GM20000 (cell line): ENCODE data around the gene ABHD16A.

Experiments used
- DNase-seq: peaks from one replicate; pipeline ENCODE4 v3.0.0; 2012; ENCODE audit warnings: low spot score
- TF ChIP-seq, protein P1 (sequence below): IDR thresholded peaks from 2 replicates; pipeline ENCODE4 v1.5.1; 2012; ENCODE audit warnings: mild to moderate bottlenecking, control low read depth; ENCODE audit errors: extremely low read depth, missing control alignments

Gene ABHD16A

DNA sequence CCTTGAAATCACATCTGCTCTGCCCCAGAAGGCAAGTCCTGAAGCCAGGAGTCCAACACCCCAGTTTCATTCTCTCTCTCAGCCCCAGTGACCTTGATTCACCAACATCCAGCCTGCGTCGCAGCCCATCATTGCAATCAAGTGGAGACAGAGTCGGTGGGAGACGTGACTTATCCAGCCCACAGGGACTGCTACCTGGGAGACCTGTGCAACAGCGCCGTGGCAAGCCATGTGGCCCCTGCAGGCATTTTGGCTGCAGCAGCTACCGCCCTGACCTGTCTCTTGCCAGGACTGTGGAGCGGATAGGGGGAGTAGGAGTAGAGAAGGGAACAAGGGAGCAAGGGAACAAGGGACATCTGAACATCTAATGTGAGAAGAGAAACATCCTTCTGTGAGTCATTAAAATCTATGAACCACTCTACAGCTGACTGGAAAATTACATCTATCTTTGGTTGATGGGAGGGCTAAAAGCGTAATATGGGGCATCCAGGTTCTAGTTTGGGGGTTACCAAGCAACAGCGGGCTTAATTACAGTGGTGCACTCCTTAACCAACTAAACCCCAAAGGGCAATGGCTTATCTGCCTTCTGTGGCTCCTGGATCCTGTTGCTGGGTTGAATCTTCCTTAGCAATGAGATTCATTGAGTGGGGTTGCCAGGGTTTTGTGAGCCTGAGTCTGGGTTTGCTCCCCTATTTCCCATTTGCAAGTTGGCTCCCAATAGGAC lies 14.5 kb upstream of the ABHD16A start:
- TF ChIP-seq, protein P1, sequence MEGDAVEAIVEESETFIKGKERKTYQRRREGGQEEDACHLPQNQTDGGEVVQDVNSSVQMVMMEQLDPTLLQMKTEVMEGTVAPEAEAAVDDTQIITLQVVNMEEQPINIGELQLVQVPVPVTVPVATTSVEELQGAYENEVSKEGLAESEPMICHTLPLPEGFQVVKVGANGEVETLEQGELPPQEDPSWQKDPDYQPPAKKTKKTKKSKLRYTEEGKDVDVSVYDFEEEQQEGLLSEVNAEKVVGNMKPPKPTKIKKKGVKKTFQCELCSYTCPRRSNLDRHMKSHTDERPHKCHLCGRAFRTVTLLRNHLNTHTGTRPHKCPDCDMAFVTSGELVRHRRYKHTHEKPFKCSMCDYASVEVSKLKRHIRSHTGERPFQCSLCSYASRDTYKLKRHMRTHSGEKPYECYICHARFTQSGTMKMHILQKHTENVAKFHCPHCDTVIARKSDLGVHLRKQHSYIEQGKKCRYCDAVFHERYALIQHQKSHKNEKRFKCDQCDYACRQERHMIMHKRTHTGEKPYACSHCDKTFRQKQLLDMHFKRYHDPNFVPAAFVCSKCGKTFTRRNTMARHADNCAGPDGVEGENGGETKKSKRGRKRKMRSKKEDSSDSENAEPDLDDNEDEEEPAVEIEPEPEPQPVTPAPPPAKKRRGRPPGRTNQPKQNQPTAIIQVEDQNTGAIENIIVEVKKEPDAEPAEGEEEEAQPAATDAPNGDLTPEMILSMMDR: no peak
- no peak for DNase-seq

DNA sequence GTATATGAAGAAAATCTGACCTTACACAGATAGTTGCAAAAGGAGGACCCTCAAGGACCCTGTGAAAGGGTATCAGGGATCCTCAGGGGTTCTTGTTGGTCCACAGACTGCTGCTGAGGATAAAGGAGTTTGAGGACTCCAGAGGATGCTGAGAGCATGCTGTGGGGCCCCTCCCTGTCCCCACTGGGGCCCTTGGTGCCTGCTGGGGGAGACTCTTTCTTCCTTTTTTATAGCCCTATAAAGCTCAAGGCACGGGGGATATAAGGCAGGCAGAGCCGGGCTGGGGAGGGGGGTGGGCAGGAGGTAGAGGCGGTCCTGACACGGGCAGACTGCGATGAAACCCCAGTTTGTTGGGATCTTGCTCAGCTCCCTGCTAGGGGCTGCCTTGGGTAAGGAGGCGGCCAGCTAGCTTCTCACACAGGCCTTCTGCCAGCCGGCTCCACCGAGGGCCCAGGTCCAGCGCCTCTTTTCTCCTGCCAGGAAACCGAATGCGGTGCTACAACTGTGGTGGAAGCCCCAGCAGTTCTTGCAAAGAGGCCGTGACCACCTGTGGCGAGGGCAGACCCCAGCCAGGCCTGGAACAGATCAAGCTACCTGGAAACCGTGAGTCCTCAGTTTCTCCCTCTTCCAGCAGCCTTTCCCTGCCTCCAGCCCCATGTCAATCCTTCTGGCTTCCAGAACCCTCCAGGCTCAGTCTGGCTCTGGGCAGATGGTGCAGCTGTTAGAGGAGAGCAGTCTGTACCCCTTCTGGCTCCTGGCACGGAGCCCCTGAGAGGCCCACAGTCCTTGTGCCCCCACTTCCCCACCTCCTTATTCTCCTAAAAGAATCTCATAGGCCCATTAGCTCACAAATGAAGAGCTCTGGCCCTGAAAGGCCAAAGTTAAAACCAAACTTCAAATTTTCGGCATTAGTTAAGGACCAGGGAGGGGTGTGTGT lies 12.2 kb upstream of the ABHD16A start, which contains the start of gene LY6G6D:
Gene LY6G6D (plus strand): TSS at position 327 of the 937 bp plus-strand sequence. CDS start 8 bp downstream, at position 335.
- TF ChIP-seq, protein P1: no peak
- DNase-seq: no peak

DNA sequence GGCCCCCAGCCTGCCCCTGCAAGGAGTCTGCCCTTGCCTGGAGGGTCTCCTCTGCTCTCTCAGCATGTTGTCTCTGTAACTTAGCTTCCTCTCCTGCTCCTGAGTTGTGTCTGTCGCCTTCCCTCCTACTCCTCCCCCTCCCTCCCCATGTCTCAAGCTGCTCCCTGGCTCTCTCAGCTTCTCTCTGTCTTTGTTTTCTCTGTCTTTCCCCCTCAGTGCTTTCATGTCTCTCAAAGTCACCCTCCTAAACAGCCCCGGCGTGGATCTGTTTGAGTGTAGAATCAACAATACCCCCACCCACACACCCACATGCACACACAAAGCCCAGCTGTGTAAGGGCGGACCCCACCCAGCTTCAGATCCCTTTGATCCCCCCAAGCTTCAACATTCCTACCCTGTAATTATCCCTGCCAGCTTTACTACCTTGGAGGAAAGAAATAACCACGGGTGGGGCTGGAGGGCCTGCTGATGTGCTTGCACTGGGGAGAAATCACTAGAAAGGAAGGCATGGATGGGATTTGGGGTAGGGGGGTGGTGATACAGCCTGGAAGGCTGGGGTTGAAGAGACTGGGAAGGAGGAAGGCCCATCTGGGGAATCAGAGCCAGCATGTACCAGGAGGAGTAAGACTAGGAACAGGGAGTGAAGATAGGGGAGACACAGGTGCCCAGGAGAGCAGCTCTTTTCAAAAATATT lies 11.0 kb upstream of the ABHD16A start:
- TF ChIP-seq, protein P1: no peak
- DNase-seq: no peak

DNA sequence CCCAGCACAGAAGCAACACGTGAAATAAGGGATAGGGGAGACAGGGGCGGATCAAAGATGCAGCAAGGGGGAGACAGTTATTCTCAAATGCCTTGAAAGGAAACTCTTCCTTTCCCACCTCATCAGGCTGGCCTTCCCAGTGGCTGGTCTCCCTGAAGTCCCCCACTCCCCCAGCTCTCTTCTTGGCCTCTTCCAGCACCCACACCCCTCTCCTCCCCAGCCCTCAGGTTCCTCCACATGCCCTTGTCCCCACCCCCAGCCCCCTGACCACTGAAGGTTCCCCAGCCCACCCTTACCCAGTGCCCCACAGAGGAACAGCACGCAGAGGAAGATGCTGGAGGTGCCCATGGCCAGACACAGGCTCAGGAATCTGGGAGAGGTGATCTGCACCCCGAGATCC lies 10.3 kb upstream of the ABHD16A start:
- DNase-seq: no peak
- TF ChIP-seq, protein P1: no peak

DNA sequence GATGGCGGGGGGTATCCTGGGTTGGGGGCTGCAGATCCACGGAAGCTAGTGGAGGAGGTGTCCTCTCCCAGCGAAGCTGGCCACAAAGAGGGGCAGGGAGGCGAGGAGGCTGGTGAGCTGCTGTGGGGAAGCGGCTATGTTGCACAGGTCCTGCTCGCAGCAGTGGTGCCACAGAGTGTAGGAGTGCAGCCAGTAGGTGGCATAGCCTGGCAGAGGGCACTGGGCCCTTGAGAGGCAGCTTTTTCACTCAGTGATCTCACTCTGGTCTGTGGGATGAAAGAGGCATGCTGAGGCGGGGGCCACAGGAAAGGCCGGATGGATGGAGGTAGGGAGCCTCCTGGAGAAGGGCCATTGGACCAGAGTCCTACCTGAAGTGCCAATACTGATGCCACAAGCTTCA lies 9.2 kb upstream of the ABHD16A start:
- TF ChIP-seq, protein P1: no peak
- DNase-seq: no peak

DNA sequence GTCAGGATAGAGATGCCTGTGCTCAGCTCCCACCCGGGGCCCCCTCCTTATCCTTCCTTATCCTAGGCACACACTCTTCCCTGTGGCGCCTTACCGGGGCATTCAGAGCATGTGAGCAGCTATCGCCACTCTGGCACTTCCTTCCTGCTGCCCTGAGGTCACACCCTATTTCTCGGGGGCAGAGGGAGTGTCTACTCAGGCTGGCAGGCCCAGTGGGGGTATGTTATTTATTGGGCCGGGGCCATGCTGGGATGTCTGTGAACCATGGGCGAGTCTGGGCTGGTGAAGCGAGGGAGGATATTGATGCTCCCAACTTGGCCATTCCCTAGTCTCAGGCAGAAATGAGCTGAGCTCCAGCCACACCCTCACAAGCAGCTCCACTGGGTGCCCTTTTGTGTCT lies 8.1 kb upstream of the ABHD16A start:
- no peak for DNase-seq
- TF ChIP-seq, protein P1: no peak
